ENCODE results near the gene SNAP29.
"Not testable (repeated sequence)": the region's sequence is repeated elsewhere in the genome, so short reads cannot be mapped to it uniquely, and the experiment has no call there.

The SNAP29 gene

GRCh38 chr22:20823264-20823663 is 35.5 kb upstream of the SNAP29 start:
- FAIRE-seq = no peak
- DNase-seq (ENCODE audit: insufficient read length, low spot score) = no peak
- TF ChIP-seq, protein P1, sequence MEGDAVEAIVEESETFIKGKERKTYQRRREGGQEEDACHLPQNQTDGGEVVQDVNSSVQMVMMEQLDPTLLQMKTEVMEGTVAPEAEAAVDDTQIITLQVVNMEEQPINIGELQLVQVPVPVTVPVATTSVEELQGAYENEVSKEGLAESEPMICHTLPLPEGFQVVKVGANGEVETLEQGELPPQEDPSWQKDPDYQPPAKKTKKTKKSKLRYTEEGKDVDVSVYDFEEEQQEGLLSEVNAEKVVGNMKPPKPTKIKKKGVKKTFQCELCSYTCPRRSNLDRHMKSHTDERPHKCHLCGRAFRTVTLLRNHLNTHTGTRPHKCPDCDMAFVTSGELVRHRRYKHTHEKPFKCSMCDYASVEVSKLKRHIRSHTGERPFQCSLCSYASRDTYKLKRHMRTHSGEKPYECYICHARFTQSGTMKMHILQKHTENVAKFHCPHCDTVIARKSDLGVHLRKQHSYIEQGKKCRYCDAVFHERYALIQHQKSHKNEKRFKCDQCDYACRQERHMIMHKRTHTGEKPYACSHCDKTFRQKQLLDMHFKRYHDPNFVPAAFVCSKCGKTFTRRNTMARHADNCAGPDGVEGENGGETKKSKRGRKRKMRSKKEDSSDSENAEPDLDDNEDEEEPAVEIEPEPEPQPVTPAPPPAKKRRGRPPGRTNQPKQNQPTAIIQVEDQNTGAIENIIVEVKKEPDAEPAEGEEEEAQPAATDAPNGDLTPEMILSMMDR (IDR thresholded peaks at IDR 0.05; ENCODE audit: insufficient read depth, missing control alignments) = no peak

- DNase-seq (ENCODE audit: insufficient read length, low spot score); FAIRE-seq: not testable (repeated sequence)
These were observed 33.6 kb upstream of the SNAP29 start for GRCh38 chr22:20825216-20825615.

DNA sequence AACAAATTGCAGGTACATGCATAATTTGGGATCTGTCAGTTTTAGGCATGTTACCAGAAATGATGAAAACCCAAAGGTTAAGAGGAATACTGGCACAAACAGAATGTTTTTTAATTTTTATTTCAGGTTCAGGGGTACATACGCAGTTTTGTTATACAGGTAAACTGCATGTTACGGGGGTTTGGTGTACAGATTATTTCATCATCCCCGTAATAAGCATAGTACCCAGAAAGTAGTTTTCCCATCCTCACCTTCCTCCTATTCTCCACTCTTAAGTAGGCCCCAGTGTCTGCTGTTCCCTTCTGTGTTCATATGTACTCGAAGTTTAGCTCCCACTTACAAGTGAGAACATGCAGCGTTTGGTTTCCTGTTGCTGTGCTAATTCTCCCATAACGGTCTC is 33.2 kb upstream of the SNAP29 start:
- FAIRE-seq (no peak), DNase-seq (ENCODE audit: insufficient read length, low spot score) (no peak)
- TF ChIP-seq, protein P1 (IDR thresholded peaks at IDR 0.05; ENCODE audit: insufficient read depth, missing control alignments) = no peak

- not testable (repeated sequence) for FAIRE-seq
These were observed 32.2 kb upstream of the SNAP29 start for GRCh38 chr22:20826373-20827152.

GRCh38 chr22:20829491-20830134 is 29.2 kb upstream of the SNAP29 start:
- TF ChIP-seq, protein P1 (IDR thresholded peaks at IDR 0.05; ENCODE audit: insufficient read depth, missing control alignments) = no peak
- no peak for FAIRE-seq
- no peak for DNase-seq (ENCODE audit: insufficient read length, low spot score)

More at GRCh38 chr22:20826373-20827152, 32.2 kb upstream of the SNAP29 start:
- not testable (repeated sequence) for DNase-seq (ENCODE audit: insufficient read length, low spot score)

DNA sequence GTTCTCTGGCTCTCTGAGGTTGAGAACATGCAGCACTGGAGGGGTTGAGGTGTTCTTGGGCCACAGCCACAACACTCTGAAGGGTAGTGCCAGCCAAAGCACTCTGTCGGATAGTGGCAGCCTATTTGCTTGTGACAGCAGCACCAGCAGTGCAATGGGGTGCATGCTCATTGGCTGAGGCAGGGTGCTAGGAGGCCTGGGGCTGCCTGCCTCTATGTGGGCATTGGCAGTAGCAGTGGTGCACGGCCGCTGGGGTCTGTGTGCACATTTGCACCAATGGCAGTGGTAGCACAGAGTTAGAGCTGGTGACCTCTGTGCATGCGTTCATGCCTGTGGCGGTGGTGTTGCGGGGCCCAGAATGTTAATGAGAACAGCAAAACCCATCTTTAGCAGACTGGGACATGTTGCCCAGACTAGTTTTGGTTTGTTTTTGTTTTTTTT is 25.6 kb upstream of the SNAP29 start:
- TF ChIP-seq, protein P1 (IDR thresholded peaks at IDR 0.05; ENCODE audit: insufficient read depth, missing control alignments) = no peak
- DNase-seq (ENCODE audit: insufficient read length, low spot score) = no peak
- FAIRE-seq = no peak

DNA sequence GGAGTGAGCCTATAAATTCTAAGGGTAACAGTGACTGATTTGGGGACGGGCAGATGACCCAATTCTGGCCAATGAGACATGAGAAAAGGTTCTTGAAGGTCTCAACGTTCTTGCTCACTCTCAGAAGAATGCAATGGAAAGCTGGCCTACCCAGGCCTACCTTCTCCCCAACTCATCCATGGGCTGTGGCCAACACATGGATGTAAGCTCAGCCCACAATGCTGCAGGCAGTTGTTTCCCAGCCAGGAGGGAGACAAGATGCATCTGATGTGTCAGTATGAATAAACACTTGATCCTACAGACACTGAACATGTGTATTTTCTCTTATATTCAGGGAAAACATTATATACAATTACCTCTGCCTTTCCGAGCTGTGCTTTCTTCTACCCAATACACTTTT is 24.6 kb upstream of the SNAP29 start:
- DNase-seq (ENCODE audit: insufficient read length, low spot score) (no peak), FAIRE-seq (no peak)
- TF ChIP-seq, protein P1 (IDR thresholded peaks at IDR 0.05; ENCODE audit: insufficient read depth, missing control alignments) = no peak

- no peak for FAIRE-seq
These were observed 24.1 kb upstream of the SNAP29 start for GRCh38 chr22:20834725-20835124.

More at GRCh38 chr22:20834725-20835124, 24.1 kb upstream of the SNAP29 start:
- no peak for DNase-seq (ENCODE audit: insufficient read length, low spot score)
- TF ChIP-seq, protein P1 (IDR thresholded peaks at IDR 0.05; ENCODE audit: insufficient read depth, missing control alignments) = no peak
